ENCODE data around the gene CEMIP.
"Not testable (repeated sequence)": the region's sequence is repeated elsewhere in the genome, so short reads cannot be mapped to it uniquely, and the experiment has no call there.

The CEMIP gene

DNA sequence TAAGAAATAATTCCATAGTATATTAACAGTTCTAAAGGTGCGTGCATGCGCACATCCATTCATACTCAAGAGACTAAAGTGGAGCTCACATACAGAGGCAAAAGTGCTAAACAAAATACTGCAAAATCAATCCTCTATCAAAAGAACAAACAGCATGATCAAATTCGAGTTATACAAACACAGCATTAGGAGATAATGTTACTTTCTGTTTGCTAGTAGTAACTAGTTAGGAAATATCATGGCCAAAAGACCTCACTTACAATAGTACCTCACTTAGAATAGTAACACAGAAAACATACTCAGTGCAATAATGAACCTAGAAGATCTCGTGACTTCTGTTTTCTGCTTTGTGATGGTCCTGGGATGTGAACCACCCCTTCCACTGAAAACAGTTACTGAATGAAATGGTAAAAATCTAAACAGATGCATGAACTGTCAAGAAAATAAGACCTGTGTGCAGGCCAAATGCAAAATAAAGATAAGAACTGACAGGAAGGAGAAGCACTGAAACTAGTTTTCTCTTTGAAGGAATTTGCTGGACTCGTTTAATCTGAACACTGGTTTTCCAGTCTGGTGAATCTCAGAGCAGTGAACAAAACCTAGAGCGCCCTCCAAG is 20.9 kb upstream of the CEMIP start:
- Histone ChIP-seq H3K4me1 (no peaks in the 10 kb centered on the region), H3K27me3 (no peaks in the 10 kb centered on the region), H3K27ac (no peak overlapping the region), H3K4me3 (no peak overlapping the region), H3K9me3 (no peaks in the 10 kb centered on the region), H3K36me3 (peaks cover 0 to 17% (median 10%) of the 10 kb centered on the region in 3 donors)
- TF ChIP-seq, protein P1, sequence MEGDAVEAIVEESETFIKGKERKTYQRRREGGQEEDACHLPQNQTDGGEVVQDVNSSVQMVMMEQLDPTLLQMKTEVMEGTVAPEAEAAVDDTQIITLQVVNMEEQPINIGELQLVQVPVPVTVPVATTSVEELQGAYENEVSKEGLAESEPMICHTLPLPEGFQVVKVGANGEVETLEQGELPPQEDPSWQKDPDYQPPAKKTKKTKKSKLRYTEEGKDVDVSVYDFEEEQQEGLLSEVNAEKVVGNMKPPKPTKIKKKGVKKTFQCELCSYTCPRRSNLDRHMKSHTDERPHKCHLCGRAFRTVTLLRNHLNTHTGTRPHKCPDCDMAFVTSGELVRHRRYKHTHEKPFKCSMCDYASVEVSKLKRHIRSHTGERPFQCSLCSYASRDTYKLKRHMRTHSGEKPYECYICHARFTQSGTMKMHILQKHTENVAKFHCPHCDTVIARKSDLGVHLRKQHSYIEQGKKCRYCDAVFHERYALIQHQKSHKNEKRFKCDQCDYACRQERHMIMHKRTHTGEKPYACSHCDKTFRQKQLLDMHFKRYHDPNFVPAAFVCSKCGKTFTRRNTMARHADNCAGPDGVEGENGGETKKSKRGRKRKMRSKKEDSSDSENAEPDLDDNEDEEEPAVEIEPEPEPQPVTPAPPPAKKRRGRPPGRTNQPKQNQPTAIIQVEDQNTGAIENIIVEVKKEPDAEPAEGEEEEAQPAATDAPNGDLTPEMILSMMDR (IDR thresholded peaks at IDR 0.05) = no peak
- no peak for DNase-seq
- intact Hi-C loops (cut with DNase I; ENCODE audit: low total_unique reads) = no loop called here

DNA sequence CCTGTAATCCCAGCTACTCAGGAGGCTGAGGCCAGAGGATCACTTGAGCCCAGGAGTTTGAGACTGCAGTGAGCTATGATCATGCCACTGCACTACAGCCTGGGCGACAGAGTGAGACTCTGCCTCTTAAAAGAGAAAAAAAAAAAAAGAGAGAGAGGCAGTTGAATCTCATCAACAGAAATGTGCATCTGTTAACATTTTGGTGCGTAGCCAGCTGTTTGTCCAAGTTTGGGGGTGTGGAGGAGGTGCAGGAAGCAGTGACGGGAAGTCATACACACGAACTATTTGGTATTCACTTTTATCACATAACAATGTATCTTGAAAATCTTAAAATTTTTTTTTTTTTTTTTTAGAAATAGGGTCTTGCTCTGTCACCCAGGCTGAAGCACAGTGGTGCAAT is 18.2 kb upstream of the CEMIP start:
- H3K36me3 ChIP-seq = peaks cover 0 to under 1% (median 0%) of the 10 kb centered on the region in 3 donors
- H3K4me3 ChIP-seq = no peak overlapping the region
- intact Hi-C loops (cut with DNase I; ENCODE audit: low total_unique reads) = no loop called here
- no peak for DNase-seq
- no peaks in the 10 kb centered on the region for H3K27me3 ChIP-seq
- H3K27ac ChIP-seq = no peak overlapping the region
- H3K4me1 ChIP-seq = no peaks in the 10 kb centered on the region
- no peaks in the 10 kb centered on the region for H3K9me3 ChIP-seq
- TF ChIP-seq, protein P1 (IDR thresholded peaks at IDR 0.05) = no peak

DNA sequence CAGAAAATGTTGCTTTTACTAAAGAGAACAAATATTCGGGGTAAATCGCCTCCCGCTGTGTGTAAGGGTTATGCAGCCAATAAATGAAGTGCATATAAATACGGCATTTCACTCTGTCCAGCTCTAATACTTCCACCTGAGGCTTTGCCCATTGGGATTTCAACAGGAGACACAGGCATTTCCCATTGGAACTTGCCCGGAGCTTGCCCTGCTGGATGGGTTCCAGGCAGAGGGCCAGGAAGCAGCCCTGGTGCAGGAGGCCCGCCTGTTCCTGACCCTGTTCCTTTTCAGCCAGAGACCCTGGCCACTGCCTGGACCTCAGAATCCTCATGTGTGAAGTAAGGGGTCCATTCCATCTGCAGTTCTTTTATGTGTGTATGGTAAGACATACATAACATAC is 17.4 kb upstream of the CEMIP start:
- H3K27me3 ChIP-seq = no peaks in the 10 kb centered on the region
- no peak overlapping the region for H3K27ac ChIP-seq
- DNase-seq = no peak
- H3K36me3 ChIP-seq = no peaks in the 10 kb centered on the region
- no peak overlapping the region for H3K4me3 ChIP-seq
- no peaks in the 10 kb centered on the region for H3K4me1 ChIP-seq
- intact Hi-C loops (cut with DNase I; ENCODE audit: low total_unique reads) = no loop called here
- H3K9me3 ChIP-seq = no peaks in the 10 kb centered on the region
- TF ChIP-seq, protein P1 (IDR thresholded peaks at IDR 0.05) = no peak

DNA sequence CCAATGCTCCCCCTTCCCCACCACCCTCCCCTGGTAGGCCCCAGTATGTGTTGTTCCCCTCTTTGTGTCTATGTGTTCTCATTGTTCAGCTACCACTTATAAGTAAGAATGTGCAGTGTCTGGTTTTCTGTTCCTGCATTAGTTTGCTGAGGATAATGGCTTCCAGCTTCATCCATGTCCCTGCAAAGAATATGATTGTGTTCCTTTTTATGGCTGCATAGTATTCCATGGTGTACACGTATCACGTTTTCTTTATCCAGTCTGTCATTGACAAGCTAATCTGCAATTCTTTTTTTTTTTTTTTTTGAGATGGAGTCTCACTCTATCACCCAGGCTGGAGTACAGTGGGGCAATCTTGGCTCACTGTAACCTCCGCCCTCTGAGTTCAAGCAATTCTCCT is 15.9 kb upstream of the CEMIP start:
- H3K27ac ChIP-seq; H3K4me1 ChIP-seq; H3K36me3 ChIP-seq; H3K9me3 ChIP-seq; H3K27me3 ChIP-seq; H3K4me3 ChIP-seq; DNase-seq; intact Hi-C loops (cut with DNase I; ENCODE audit: low total_unique reads): not testable (repeated sequence)

DNA sequence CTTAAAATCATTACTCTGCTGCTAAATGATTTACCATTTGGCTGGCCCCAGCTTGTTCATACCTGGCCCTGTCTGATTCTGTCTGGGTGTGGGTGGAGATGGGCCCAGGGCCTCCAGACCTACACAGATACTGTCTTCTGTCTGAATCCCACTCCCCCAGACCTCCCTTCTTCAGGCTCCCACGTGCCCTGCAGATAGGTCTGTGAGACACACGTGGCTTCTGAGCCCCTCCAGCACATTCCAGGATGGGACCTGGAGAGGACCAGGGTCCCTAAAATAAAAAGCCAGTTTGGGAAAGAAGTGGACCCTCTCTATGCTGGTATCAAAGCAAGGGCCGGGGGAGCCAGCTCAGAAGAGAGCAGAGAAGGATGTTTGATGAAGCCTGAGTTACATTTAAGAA is 14.6 kb upstream of the CEMIP start:
- H3K36me3 ChIP-seq = no peaks in the 10 kb centered on the region
- no peaks in the 10 kb centered on the region for H3K9me3 ChIP-seq
- TF ChIP-seq, protein P1 (IDR thresholded peaks at IDR 0.05) = no peak
- intact Hi-C loops (cut with DNase I; ENCODE audit: low total_unique reads) = no loop called here
- no peak overlapping the region for H3K4me3 ChIP-seq
- H3K27me3 ChIP-seq = no peaks in the 10 kb centered on the region
- no peak overlapping the region for H3K27ac ChIP-seq
- DNase-seq = no peak
- no peaks in the 10 kb centered on the region for H3K4me1 ChIP-seq

DNA sequence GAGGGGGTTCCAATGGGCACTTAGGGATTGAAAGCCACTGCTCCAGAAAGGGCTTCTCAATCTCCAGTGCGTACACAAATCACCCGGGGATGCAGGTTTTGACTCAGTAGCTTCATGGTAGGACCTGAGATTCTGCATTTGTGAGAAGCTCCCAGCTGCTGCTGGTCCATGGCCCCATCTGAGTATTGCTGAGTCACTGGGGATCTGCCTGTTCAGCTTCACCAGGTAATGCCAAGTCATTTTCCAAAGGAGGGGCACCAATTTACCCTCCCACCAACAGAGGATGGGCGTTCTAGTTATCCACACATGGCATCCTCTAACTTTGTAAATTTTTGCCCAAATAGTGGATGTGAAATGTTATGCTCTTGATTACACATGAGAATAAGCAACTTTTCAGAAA is 12.9 kb upstream of the CEMIP start:
- Histone ChIP-seq H3K27ac (no peak overlapping the region), H3K4me1 (no peaks in the 10 kb centered on the region), H3K36me3 (no peaks in the 10 kb centered on the region), H3K9me3 (no peaks in the 10 kb centered on the region), H3K27me3 (peaks cover 0 to 1% of the 10 kb centered on the region in 2 donors), H3K4me3 (no peak overlapping the region)
- no peak for DNase-seq
- intact Hi-C loops (cut with DNase I; ENCODE audit: low total_unique reads) = no loop called here
- TF ChIP-seq, protein P1 (IDR thresholded peaks at IDR 0.05) = no peak

Data from tibial artery (tissue), 4 donors.